GM21367 (cell line): Measurements from ENCODE around the gene NCOR2.
A peak's percentile ranks its signal among the peaks of the same experiment; 100 is the strongest.

ENCODE experiments used
- ATAC-seq: cut with Tn5 transposase; IDR thresholded peaks from one replicate; pipeline ENCODE4 v1.9.1; 2021; ENCODE audit not compliant: unreplicated experiment

NCOR2 gene

GRCh38 chr12:124566997-124567672 lies at the start of gene NCOR2:
Gene NCOR2 (minus strand): TSS chr12:124567612. CDS start chr12:124495251, 72,361 bp downstream.
- no peak for ATAC-seq

DNA sequence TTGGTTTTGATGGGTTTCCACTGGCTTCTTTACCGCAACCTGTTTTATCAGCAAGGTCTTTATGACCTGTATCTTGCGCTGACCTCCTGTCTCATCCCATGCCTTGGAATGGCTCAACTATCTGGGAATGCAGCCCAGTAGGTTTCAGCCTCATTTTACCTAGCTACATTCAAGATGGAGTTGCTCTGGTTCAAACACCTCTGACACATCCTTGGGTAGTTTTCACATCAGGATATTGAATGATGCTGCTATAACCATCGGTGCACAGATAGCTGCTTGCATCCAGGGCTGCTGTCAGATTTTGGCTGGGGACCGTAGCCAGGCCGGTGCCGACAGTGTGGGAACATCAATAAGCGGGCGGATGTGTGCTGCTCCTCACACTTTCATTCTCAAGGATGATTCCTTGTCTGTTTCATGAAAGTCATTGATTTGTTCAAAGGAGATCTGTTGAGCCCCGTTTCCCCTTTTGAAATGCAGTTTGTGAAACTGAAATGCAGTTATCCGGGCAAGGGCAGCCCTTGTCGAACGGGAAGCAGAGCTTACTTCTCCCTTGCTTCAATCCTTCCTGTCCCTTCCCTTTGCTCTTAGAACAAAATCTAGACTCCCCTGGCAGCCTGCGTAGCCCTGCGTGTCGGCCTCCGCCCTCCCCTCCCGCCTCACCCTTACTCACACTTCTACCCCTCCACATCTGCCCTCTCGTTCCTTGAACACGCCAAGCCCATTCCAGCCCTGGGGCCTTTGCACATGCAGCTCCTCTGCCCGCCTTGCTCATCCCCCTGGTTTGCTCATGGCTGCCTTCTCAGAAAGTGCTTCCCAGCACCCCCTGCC lies 49.2 kb upstream of the NCOR2 start:
- ATAC-seq = no peak

GRCh38 chr12:124614512-124615292 lies 47.3 kb upstream of the NCOR2 start:
- no peak for ATAC-seq

DNA sequence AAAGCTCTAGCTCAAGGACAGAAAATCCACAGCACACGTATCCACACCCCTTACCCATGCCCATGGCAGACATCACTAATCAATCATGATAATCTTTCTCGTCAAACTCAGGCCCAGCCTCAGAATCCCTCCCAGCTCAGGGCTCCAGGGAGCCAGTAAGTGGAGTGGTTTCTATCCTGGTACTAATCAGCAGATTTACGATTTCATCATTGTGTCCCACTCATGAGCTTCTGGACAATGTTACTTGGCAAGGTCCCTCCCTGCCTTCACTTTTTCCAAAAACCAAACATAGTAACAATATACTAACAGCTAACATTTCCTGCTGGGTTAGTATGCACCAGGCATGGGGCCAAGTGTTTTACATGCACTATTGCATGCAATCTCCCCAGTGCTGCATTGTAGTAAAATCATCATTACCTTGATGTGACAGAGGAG lies 45.8 kb upstream of the NCOR2 start:
- no peak for ATAC-seq

- ATAC-seq = no peak
These were observed 44.9 kb upstream of the NCOR2 start for GRCh38 chr12:124612410-124612680.

GRCh38 chr12:124611559-124612409 lies 44.4 kb upstream of the NCOR2 start:
- ATAC-seq = no peak

GRCh38 chr12:124610629-124611558 lies 43.5 kb upstream of the NCOR2 start:
- no peak for ATAC-seq

DNA sequence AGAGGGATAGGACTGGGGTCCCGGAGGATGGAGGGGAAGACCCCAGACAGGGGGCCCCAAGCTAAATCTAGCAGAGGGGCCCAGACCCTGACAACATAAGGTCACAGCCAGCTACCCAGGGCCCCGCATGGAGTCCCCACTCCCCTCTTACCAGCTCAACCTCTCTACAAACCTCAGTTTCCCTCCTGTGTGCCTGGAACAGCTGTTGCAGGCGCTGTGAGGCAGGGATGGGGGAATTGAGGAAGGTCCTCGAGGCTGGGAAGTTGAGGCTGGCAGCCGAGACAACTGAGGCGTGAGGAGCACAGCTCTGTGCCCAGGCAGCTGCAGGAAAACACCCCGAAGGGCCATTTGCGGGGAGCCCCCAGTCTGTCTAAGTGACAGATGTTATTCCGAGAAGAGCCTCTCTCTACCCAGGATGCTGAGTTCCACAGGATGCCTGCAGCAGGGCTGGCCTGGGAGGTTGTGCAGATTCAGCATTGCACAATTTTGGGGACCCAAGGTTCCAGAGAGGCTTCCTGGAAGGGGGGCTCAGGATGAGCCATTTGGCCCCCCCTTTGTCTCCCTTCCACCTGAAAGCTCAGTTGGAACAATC lies 42.7 kb upstream of the NCOR2 start:
- ATAC-seq = no peak

DNA sequence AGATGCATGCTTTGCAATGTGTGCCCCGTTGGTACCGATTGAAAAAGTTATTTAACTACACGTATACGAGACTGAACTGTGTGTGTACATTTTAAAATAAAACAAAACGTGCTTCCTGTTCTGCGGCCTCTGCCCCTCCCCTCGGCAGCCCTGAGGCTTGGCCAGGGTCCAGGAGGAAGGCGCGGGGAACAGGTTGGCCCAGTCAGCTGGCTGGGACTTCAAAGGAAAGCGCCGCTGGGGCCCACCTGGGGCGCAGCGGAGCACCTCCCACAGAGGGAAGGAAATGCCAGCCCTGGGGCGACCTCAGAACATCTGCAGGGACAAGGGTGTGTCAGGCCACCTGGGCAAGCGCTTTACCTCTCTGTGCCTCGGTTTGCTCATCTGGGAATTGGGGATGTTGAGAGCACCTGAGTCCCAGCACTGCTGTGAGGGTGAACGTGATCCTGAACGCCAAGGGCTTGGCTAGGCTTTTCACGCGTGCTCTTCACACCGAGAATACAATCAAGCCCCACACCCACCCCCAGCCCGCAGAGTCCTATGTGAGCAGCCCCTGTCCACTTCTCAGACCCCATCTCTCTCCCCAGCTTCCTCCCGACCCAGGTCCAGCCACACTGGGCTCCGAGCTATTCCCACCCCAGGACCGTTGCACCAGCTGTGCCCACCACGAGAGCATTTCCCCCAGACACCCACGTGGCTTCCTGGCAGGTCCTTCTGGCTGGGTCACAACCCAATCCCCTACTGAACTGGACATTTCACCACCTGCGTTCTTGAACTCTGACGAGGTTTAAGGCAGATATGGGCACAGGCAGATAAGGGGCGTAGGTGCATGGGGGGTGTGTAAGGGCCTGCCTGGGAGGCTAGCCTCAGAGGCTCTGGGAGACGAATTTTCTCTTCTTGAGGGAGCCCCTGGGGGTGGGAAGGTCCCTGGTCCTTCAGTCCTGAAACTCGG lies 41.9 kb upstream of the NCOR2 start:
- peak; percentile 75 for ATAC-seq

- no peak for ATAC-seq
These were observed 41.0 kb upstream of the NCOR2 start for GRCh38 chr12:124608450-124608870.

DNA sequence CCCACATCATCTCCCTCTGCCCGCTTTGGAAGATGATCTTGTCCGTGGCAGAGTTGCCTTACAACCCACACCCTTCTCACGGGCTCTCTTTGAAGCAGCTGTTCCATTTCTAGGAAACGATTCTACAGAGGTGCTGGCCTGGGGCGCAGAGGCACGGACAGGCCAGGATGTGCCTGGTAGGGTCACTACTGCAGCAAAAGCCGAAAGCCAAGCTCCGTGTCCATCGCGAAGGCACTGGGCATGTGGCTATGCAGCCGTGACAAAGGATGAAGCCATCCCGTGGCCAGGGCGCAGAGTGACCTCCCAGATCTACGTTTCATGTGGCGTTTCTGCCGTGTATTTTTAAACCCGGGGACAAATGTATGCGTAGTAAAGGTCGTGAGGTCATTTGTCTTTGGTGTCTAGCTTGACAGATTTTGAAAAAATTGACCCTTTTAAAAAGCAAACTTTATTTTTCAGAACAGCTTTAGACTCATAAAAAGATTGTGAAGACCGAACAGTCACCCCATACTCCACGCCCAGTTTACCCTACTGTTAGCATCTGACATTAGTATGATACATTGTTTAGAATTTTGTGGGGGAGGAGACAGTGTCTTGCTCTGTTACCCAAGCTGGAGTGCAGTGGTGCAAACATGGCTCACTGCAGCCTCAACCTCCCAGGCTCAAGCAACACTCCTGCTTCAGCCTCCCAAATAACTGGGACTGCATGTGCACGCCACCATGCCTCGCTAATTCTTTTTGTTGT lies 40.4 kb upstream of the NCOR2 start:
- ATAC-seq = no peak

- ATAC-seq = no peak
These were observed 38.7 kb upstream of the NCOR2 start for GRCh38 chr12:124605883-124606774.

DNA sequence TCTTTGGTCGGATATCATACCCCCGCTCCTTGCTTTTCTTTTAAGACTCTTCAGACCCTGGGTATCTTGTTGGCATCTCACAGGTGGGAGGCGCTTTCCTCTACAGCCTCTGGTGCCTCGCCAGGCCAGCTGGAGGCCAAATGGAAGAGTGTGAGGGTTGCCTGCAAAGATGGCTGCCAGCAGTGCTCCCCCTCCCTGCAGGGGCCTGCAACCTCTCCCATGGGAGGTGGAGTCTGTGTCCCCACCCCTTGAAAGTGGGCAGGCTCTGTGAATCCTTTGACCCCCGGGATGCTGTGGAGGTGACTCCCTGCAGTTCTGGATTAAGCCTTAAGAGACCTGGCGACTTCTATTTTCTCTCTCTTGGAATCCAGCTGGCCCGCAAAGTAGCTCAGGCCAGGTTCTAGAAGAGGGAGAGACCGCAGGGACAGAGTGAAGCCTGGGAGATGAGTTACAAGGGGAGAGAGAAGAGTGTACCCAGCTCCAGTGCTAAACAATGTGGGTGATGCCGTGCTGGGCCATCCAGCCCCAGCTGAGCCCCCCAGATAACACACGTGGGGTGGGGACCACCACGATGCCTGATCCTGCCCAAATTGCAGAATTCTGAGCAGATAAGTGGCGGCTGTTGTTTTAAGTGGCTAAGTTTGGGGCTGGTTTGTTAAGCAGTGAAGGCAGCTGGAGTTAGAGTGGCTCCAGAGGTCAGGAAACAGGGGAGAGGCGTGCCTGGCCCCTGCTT lies 37.9 kb upstream of the NCOR2 start:
- ATAC-seq = no peak

DNA sequence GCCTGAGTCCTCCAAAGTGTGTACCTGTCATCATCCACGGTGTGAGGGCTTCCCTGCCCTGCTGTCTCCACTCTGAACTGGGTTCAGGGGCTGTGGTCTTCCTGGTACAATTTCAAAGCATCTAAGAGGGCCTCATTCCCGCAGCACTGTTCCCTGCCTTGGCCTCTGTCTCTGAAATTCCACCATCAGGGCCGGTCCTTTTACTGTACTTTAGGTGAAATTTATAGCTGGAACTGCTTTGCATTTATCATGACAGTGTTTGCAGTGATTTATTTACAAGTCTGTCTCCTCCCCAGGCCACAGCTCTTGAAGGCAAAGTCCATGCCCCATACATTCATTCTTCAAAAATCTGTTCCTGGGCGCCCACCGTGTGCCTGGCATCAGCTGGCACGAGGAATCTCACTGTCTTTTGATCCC lies 36.9 kb upstream of the NCOR2 start:
- ATAC-seq = no peak

GRCh38 chr12:124603831-124604251 lies 36.4 kb upstream of the NCOR2 start:
- no peak for ATAC-seq

DNA sequence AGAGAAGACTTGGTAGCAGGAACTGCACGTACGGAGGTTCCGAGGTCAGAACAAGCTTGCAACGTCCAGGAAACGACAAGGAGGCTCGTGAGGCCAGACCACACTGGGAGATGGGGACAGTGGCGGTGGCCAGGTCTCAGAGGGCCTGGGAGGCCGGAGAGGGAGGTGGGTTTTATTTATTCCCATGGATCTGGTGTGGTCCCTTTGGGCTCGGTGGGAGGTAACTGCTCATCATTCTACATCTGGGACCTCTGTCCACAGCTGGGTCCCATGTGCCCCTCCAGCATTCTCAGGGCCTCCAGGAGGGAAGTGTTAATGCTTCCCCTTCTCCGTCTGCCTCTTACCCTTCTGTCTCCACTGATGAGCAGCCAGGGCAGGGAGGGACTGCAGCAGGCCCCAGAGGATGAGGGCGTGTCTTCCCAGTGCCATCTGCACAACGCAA lies 35.7 kb upstream of the NCOR2 start:
- no peak for ATAC-seq
